GM19455 (cell line): ENCODE data around the gene TDRD12.
"Not testable (repeated sequence)": the region's sequence is repeated elsewhere in the genome, so short reads cannot be mapped to it uniquely, and the experiment has no call there.

Source experiments
- ATAC-seq: cut with Tn5 transposase; IDR thresholded peaks from one replicate; pipeline ENCODE4 v1.9.1; 2021; ENCODE audit not compliant: unreplicated experiment

TDRD12 gene

GRCh38 chr19:32828139-32828538, 108.6 kb downstream of the TDRD12 start:
- ATAC-seq: no peak

GRCh38 chr19:32828643-32829344, 109.2 kb downstream of the TDRD12 start:
- ATAC-seq: no peak

- ATAC-seq: no peak
These were observed 109.9 kb downstream of the TDRD12 start for GRCh38 chr19:32829345-32829896.

DNA sequence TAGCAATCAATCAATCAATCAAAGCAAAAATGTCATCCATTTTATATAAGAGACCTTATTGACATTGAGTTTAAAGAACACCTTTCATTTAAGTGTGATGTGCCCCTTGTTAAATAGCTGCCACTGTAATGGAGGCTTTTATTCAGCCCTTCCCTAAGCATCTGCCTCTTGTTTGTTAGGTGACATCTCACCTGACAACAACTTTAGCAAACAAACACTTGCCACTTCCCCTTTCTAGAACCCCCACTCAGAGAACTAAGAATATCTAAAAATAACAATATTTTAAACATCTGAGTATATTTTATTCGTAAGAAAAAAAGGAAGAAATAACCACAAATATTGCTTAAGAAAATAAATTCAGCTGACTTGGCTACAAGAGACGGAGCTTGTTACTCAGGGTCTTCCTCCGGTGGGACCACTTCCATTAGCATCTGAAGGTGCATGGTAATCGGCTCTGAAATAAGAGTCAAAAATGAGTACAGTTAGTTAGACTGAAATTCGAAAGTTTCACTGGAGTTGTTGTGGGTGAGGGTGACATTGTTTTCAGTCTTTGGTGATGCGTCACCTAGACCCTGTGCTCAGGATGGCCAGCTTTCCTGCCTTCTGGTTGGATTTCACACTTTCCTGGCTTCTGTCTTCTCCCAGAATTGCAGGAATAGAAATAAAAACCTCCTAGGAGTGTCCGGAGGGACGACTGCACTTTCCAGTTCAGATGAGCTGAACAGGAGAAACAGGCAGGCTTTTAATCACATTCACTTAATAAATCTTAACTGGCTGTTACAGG, 110.9 kb downstream of the TDRD12 start:
- no peak for ATAC-seq

- no peak for ATAC-seq
These were observed 112.0 kb downstream of the TDRD12 start for GRCh38 chr19:32831611-32832010.

- ATAC-seq: not testable (repeated sequence)
These were observed 112.5 kb downstream of the TDRD12 start for GRCh38 chr19:32832094-32832493.

GRCh38 chr19:32832825-32833224, 113.3 kb downstream of the TDRD12 start:
- ATAC-seq: not testable (repeated sequence)

DNA sequence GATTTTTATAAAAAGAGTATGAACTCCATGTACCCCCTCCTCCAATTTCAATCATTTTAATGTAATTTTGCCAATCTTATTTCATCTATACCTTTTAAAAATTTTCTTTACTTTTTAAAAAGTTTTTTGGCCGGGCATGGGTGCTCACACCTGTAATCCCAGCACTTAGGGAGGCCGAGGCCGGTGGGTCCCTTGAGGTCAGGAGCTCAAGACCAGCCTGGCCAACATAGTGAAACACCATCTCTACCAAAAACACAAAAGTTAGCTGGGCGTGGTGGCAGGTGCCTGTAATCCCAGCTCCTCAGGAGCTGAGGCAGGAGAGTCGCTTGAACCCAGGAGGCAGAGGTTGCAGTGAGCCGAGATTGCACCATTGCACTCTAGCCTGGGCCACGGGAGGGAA, 113.8 kb downstream of the TDRD12 start:
- not testable (repeated sequence) for ATAC-seq

DNA sequence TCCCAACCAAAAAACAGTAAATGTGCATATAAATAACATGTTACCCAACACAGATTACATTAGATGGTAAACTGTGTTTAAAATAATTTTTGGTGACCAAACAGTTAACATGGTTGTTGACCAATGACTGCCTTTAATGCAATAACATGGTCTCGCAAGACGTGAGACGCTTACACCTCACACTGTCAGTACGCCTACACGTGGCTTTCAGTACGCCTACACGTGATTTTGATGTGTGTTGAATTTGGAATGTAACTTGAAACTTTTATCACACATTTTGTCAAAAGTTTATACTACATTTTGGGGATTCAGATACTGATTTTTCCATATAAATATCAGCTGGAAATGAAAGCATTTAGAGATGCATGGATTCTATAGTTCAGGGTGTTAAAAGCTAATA, 118.0 kb downstream of the TDRD12 start:
- no peak for ATAC-seq

DNA sequence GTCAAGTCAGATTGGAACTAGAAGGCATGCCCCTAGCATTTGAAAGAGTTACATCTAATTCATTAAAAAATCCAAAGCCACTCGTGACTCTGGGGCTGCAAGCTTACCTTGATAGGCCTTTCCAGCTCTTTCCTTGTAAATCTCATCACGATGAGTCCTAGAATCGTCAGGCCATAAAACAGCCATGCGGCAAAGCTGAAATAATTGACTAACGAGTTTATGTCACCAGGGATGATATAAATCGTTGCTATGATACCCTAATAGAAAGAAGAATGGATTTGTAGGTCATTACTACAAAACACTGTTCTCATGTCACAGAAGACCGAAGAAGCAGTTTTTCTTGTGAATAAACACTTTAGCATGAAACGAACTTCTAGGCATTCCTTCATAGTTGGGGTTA, 122.5 kb downstream of the TDRD12 start:
- no peak for ATAC-seq

- ATAC-seq: no peak
These were observed 124.2 kb downstream of the TDRD12 start for GRCh38 chr19:32843716-32844245.

DNA sequence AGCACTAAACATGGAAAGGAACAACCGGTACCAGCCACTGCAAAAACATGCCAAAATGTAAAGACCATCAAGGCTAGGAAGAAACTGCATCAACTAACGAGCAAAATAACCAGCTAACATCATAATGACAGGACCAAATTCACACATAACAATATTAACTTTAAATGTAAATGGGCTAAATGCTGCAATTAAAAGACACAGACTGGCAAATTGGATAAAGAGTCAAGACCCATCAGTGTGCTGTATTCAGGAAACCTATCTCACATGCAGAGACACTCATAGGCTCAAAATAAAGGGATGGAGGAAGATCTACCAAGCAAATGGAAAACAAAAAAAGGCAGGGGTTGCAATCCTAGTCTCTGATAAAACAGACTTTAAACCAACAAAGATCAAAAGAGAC, 128.5 kb downstream of the TDRD12 start:
- ATAC-seq: not testable (repeated sequence)

DNA sequence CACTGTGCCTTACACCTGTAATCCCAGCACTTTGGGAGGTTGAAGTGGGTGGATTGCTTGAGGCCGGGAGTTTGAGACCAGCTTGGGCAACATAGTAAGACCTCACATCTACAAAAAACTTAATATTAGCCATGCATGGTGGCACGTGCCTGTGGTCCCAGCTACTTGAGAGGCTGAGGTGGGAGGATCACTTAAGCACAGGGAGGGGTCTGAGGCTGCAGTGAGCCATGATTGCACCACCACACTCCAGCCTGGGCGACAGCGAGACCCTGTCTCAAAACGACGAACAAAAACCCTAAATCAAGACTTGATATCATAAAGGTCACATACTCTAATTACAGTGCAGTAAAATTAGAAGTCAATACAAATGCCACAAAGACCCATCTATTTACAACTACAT, 132.6 kb downstream of the TDRD12 start:
- no peak for ATAC-seq

DNA sequence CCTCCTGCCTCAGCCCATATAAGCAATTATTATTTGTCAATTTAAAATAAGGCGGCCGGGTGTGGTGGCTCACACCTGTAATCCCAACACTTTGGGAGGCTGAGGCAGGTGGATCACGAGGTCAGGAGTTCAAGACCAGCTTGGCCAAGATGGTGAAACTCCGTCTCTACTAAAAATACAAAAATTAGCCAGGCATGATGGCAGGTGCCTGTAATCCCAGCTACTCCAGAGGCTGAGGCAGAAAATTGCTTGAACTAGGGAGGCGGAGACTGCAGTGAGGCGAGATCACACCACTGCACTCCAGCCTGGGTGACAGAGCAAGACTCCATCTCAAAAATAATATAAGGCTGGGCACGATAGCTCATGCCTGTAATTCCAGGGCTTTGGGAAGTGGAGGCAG, 137.3 kb downstream of the TDRD12 start:
- not testable (repeated sequence) for ATAC-seq

- no peak for ATAC-seq
These were observed 138.0 kb downstream of the TDRD12 start for GRCh38 chr19:32857584-32857983.

DNA sequence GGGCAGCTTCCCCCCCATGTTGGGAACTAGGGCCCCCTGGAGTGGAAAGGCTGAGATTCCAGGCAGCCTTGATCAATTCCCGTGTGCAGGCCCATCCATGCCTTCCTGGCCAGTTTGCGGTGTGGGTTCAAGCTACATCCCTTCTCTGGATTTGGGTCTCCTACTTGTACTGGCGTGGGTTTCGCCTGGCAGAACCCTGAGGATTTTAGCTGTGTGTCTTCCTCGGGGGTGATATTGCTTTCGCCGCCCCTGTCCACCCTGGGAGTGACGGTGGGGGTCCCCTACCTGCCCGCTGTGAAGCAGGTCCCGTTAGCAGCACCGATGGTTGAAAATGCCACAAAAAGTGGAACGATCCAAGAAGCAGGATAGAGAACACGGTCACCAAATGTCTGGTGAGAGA, 138.6 kb downstream of the TDRD12 start:
- ATAC-seq: no peak

GRCh38 chr19:32858559-32858958, 139.0 kb downstream of the TDRD12 start:
- no peak for ATAC-seq

DNA sequence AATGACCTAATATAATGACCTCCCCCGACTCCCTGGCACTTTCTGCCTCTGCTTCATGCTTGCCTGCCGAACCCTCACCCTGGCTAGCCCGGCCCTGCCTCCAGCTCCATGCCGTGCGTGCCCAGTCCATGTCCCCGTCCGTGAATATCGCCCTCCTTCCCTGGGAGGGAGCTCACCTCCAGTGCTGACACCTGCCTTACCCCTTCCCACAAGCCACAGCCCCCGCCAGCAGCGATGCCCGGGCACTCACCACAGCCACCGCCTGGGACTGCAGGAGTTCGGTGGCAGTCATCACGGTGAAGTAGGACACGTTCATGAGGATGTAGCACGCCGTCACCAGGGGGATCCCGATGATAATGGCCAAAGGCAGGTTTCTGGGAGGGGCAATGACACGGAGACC, 140.0 kb downstream of the TDRD12 start:
- no peak for ATAC-seq

DNA sequence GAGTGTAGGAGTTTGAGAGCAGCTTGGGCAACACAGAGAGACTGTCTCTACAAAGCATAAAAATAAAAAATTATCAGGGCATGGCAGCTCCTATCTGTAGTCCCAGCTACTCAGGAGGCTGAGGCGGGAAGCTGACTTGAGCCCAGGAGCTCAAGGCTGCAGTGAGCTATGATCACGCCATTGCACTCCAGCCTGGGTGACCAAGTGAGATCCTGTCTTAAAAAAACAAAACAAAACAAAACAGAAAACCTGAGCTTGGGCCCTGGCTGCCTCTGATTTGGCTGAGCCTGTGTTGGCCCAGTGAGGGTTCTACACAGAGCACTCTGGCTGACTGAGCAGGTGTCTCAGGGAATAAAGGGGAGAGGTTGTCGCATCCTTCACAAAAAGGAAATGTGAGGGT, 142.0 kb downstream of the TDRD12 start:
- ATAC-seq: no peak

- ATAC-seq: no peak
These were observed 142.6 kb downstream of the TDRD12 start for GRCh38 chr19:32862173-32862572.

DNA sequence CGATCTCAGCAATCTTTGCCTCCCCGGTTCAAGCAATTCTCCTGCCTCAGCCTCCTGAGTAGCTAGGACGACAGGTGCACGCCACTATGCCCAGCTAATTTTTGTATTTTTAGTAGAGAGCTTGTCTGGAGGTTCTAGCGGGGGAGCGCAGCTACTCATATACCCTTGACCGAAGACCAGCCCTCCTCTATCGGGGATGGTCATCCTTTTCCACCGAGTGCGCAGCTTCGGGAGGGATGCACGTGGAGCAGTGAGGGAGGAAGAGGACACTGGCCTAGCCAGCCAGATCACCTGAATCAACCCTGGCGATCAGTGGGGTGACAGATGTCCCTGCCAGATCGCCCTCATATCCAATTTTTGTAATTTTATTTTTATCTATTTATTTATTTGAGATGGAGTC, 143.2 kb downstream of the TDRD12 start:
- ATAC-seq: no peak

GRCh38 chr19:32863301-32863700, 143.7 kb downstream of the TDRD12 start:
- ATAC-seq: no peak
